Activated B cell treated with CpG ODN at 0.5 μM for 24 hours (primary cell): ENCODE results near the gene BMERB1. TPM values are rescaled to one million over a fixed set of nuclear protein-coding genes. Genes with fewer than 3 reads are reported as not detected.
"Not testable (repeated sequence)": the region's sequence is repeated elsewhere in the genome, so short reads cannot be mapped to it uniquely, and the experiment has no call there.

Experiments used
- ATAC-seq: fragments of 200-7000 bp; cut with Tn5 transposase; one replicate; pipeline ENCODE4 v1.10.0; 2021; ENCODE audit warnings: low read depth, mild to moderate bottlenecking, moderate library complexity
- CTCF ChIA-PET: fragments of 350-600 bp; sonication (Branson Sonifier 250); formaldehyde crosslinking; loops from one replicate; lab custom pipeline; 2021; ENCODE audit warnings: antibody characterized with exemption; lab: Charles Lee
- POLR2A ChIA-PET: fragments of 350-600 bp; sonication (Branson Sonifier 250); formaldehyde crosslinking; loops from one replicate; lab custom pipeline; 2021; ENCODE audit warnings: antibody characterized with exemption; lab: Charles Lee
- DNase-seq: peaks from one replicate; pipeline ENCODE4 v3.0.0; 2022
- H3K27ac Mint-ChIP-seq: one replicate; pipeline ENCODE4 v1.8.0; 2020; ENCODE audit warnings: mixed read lengths
- H3K27me3 Mint-ChIP-seq: one replicate; pipeline ENCODE4 v1.8.0; 2021; ENCODE audit warnings: mixed read lengths
- H3K36me3 Mint-ChIP-seq: one replicate; pipeline ENCODE4 v1.8.0; 2021; ENCODE audit warnings: low read depth, mixed read lengths
- H3K4me1 Mint-ChIP-seq: one replicate; pipeline ENCODE4 v1.8.0; 2021; ENCODE audit warnings: mixed read lengths
- H3K4me3 Mint-ChIP-seq: one replicate; pipeline ENCODE4 v1.8.0; 2020; ENCODE audit warnings: mild to moderate bottlenecking, mixed read lengths
- H3K9me3 Mint-ChIP-seq: one replicate; pipeline ENCODE4 v1.8.0; 2020; ENCODE audit warnings: mixed read lengths
- CTCF ChIP-seq: fragments of 200-600 bp; IDR thresholded peaks from one replicate; pipeline ENCODE4 v1.8.0; 2022; ENCODE audit warnings: antibody characterized with exemption, mild to moderate bottlenecking
- intact Hi-C: fragments of 100-400 bp; cut with micrococcal nuclease; formaldehyde crosslinking; loops from one replicate; pipeline ENCODE4 v1.15.1; 2024
- total RNA-seq: library from RNA; stranded (reverse); gene quantifications from 2 replicates; pipeline ENCODE4 v1.2.3, GENCODE V29; 2022

The BMERB1 gene
- total RNA-seq, 1 donor from 2014 or later: 7.1 TPM

DNA sequence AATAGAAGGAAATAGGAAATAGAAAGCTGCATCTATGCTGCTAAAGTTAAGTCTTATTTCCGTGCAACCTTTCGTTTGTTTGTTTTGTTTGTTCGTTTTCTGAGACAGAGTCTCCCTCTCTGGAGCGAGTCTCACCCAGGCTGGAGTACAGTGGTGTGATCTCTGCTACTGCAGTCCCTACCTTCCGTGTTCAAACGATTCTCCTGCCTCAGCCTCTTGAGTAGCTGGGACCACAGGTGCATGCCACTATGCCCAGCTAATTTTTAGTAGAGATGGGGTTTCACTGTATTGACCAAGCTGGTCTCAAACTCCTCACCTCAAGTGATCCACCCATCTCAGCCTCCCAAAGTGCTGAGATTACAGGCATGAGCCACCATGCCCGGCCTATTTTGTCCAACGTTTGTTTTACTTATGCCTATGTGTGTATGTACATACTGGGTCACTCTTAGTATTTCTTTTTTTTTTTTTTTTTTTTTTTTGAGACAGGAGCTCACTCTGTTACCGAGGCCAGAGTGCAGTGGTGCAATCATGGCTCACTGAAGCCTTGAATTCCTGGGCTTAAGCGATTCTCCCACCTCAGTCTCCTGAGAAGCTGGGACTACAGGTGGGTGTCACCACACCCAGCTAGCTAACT, 16.8 kb downstream of the BMERB1 start:
- ChIA-PET CTCF (no interaction called here), POLR2A (interaction anchor here (0.7 to 1.2 kb wide), 2 partner anchors 191 to 209 kb away, joined by 4 to 6 read pairs; no protein-coding TSS in a partner anchor)
- Mint-ChIP-seq H3K4me3 (no peak overlapping the region), H3K4me1 (no peaks in the 10 kb centered on the region), H3K27ac (no peak overlapping the region), H3K27me3 (no peaks in the 10 kb centered on the region), H3K9me3 (no peaks in the 10 kb centered on the region), H3K36me3 (peaks cover 3% of the 10 kb centered on the region)
- intact Hi-C loops: no loop called here
- no peak for TF ChIP-seq CTCF
- ATAC-seq (no peak), DNase-seq (no peak)

DNA sequence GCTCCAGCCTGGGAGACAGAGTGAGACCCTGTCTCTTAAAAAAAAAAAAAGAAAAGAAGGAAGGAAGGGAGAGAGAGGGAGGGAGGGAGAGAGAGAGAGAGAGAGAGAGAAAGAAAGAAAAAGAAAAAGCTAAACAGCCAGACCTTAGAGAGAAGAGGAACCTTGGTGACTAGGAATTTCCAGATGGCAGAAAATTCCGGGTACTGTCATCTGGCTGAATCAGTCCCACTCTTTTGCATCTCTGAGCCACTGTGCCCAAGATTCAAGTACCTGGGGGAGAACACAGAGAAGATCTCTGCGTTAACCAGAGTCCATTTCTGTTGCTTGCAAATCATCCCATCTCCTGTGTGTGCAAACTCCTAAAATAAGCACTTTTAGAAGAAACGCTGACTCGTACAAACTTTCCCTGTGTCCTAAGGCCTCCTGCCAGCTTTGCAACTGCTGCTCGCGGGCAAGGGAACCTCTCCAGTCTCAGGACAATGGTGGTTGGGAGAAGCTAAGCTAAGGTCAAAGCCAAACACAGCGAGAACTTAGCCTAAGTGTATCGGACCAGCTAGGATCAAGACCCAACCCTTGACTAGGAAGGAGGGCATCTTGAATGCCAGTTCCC, 18.0 kb downstream of the BMERB1 start:
- Mint-ChIP-seq H3K36me3 (peaks cover 3% of the 10 kb centered on the region), H3K27me3 (no peaks in the 10 kb centered on the region), H3K4me1 (no peaks in the 10 kb centered on the region), H3K4me3 (no peak overlapping the region), H3K27ac (no peak overlapping the region), H3K9me3 (no peaks in the 10 kb centered on the region)
- CTCF ChIA-PET: no interaction called here
- intact Hi-C loops: no loop called here
- TF ChIP-seq CTCF: no peak
- no peak for DNase-seq
- POLR2A ChIA-PET: no interaction called here
- ATAC-seq: no peak

DNA sequence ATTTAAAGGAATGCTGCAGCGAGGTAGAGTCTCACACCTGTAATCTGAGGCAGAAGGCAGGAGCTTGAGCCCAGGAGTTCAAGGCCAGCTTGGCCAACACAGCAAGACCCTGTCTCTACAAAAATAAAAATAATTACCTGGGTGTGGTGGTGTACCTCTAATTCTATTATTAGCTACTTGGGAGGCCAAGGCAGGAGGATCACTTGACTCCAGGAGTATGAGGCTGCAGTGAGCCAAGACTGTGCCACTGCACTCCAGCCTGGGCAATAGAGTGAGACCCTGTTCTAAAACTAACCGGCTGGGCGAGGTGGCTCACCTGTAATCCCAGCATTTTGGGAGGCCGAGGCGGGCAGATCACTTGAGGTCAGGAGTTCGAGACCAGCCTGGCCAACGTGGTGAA, 18.9 kb downstream of the BMERB1 start:
- ATAC-seq: not testable (repeated sequence)

GRCh38 chr16:15454933-15455332, 20.5 kb downstream of the BMERB1 start:
- H3K36me3 Mint-ChIP-seq, ATAC-seq, H3K4me3 Mint-ChIP-seq, H3K4me1 Mint-ChIP-seq, POLR2A ChIA-PET, H3K27me3 Mint-ChIP-seq, DNase-seq, CTCF ChIA-PET, H3K27ac Mint-ChIP-seq, H3K9me3 Mint-ChIP-seq, intact Hi-C loops: not testable (repeated sequence)

More for the DNA sequence above, 18.9 kb downstream of the BMERB1 start:
- H3K36me3 Mint-ChIP-seq, POLR2A ChIA-PET, DNase-seq, CTCF ChIA-PET, H3K27me3 Mint-ChIP-seq, H3K9me3 Mint-ChIP-seq, H3K27ac Mint-ChIP-seq, H3K4me3 Mint-ChIP-seq, H3K4me1 Mint-ChIP-seq, intact Hi-C loops: not testable (repeated sequence)

DNA sequence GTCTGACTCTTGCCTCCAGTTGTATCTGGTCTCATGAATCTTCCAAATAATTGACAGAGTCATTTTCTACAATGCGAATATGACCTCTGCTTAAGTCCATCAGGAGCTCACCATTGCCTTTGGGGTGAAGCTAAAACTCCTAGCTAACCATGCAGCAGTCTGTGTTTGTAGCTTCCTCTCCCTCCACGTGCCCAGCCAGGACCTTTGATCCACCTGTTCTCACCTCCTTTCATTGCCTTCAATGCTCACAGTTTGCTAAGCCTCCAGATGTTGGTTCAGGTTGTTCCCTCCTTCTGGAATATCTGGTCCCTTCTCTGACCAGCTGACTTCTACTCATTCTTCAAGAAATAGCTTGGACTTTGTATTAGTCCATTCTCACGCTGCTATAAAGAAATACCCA, 23.0 kb downstream of the BMERB1 start:
- Mint-ChIP-seq H3K4me1 (no peaks in the 10 kb centered on the region), H3K9me3 (no peaks in the 10 kb centered on the region), H3K4me3 (no peak overlapping the region), H3K36me3 (no peaks in the 10 kb centered on the region), H3K27ac (no peak overlapping the region), H3K27me3 (peaks cover 5% of the 10 kb centered on the region)
- intact Hi-C loops: no loop called here
- TF ChIP-seq CTCF: no peak
- CTCF ChIA-PET: no interaction called here
- DNase-seq: no peak
- POLR2A ChIA-PET: no interaction called here
- ATAC-seq: no peak

DNA sequence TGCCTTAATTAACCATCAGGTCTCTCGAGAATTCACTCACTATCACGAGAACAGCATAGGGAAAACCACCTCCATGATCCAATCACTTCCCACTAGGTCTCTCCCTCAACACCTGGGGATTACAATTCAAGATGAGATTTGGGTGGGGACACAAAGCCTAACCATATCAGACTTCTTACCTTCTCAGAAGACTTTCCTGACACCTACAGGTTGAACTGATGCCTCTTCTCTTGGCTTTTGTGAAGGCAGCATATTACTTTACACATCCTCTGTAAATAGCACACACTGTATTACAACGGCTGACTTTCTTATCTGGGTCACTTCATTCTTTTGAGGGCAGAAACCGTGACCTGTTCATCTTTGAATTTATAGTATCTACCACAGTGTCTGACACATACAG, 23.6 kb downstream of the BMERB1 start:
- intact Hi-C loops: no loop called here

More for the DNA sequence above, 23.6 kb downstream of the BMERB1 start:
- Mint-ChIP-seq H3K9me3 (no peaks in the 10 kb centered on the region), H3K4me1 (no peaks in the 10 kb centered on the region), H3K27ac (no peak overlapping the region), H3K4me3 (no peak overlapping the region), H3K27me3 (peaks cover 5% of the 10 kb centered on the region), H3K36me3 (no peaks in the 10 kb centered on the region)
- ATAC-seq (no peak), DNase-seq (no peak)
- no peak for TF ChIP-seq CTCF
- ChIA-PET CTCF (no interaction called here), POLR2A (no interaction called here)
